ENCODE results near the gene SIGMAR1.

DNA sequence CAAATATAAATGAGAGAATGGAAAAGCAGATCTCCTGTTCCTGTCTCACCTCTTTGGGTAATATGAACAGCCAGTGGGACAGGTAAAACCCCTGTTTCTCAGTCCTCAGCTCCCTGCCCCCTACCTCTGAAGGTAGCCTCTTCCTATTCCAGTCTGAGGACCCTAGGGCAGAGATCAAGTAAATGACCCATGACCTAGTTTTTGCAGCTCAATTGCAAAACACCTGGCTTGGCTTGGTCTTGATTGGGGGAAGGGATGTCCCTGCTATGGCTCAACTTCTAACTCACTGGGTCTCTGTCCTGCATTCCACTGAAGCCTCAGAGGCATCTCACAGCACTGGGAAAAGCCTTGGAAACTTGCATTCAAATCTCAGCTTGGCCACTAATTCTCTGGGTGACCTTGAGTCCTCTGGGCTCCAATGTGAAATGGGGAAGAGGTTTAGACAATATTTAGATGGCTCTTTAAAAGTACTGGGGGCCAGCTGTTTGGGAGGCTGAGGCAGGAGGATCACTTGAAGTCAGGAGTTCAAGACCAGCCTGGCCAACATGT, 7.3 kb upstream of the SIGMAR1 start:
- TF ChIP-seq, protein P1, sequence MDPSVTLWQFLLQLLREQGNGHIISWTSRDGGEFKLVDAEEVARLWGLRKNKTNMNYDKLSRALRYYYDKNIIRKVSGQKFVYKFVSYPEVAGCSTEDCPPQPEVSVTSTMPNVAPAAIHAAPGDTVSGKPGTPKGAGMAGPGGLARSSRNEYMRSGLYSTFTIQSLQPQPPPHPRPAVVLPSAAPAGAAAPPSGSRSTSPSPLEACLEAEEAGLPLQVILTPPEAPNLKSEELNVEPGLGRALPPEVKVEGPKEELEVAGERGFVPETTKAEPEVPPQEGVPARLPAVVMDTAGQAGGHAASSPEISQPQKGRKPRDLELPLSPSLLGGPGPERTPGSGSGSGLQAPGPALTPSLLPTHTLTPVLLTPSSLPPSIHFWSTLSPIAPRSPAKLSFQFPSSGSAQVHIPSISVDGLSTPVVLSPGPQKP (IDR thresholded peaks at IDR 0.05; ENCODE audit: borderline replicate concordance, low read depth, low read length): no peak
- TF ChIP-seq, protein P2, sequence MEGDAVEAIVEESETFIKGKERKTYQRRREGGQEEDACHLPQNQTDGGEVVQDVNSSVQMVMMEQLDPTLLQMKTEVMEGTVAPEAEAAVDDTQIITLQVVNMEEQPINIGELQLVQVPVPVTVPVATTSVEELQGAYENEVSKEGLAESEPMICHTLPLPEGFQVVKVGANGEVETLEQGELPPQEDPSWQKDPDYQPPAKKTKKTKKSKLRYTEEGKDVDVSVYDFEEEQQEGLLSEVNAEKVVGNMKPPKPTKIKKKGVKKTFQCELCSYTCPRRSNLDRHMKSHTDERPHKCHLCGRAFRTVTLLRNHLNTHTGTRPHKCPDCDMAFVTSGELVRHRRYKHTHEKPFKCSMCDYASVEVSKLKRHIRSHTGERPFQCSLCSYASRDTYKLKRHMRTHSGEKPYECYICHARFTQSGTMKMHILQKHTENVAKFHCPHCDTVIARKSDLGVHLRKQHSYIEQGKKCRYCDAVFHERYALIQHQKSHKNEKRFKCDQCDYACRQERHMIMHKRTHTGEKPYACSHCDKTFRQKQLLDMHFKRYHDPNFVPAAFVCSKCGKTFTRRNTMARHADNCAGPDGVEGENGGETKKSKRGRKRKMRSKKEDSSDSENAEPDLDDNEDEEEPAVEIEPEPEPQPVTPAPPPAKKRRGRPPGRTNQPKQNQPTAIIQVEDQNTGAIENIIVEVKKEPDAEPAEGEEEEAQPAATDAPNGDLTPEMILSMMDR (conservative IDR thresholded peaks at IDR 0.05; ENCODE audit: low read depth, low read length): no peak
- TF ChIP-seq, protein P3, sequence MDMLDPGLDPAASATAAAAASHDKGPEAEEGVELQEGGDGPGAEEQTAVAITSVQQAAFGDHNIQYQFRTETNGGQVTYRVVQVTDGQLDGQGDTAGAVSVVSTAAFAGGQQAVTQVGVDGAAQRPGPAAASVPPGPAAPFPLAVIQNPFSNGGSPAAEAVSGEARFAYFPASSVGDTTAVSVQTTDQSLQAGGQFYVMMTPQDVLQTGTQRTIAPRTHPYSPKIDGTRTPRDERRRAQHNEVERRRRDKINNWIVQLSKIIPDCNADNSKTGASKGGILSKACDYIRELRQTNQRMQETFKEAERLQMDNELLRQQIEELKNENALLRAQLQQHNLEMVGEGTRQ (IDR thresholded peaks at IDR 0.05; ENCODE audit: low read depth, low read length): no peak
- TF ChIP-seq POLR2A (IDR thresholded peaks at IDR 0.05; ENCODE audit: low read depth, low read length) (no peak), BHLHE40 (IDR thresholded peaks at IDR 0.05; ENCODE audit: low read depth, low read length) (no peak), MAZ (IDR thresholded peaks at IDR 0.05; ENCODE audit: borderline replicate concordance, low read depth, low read length) (no peak)

Measured in IMR-90 (cell line).